NOMO-1 (cell line): ENCODE results near the gene RNF17.

Source experiments
- DNase-seq, 2 experiments: peaks; one replicate each; lab custom pipeline; 2025; ENCODE audit not compliant: unreplicated experiment in 2 of 2; lab: John Stamatoyannopoulos, UW

The RNF17 gene

DNA sequence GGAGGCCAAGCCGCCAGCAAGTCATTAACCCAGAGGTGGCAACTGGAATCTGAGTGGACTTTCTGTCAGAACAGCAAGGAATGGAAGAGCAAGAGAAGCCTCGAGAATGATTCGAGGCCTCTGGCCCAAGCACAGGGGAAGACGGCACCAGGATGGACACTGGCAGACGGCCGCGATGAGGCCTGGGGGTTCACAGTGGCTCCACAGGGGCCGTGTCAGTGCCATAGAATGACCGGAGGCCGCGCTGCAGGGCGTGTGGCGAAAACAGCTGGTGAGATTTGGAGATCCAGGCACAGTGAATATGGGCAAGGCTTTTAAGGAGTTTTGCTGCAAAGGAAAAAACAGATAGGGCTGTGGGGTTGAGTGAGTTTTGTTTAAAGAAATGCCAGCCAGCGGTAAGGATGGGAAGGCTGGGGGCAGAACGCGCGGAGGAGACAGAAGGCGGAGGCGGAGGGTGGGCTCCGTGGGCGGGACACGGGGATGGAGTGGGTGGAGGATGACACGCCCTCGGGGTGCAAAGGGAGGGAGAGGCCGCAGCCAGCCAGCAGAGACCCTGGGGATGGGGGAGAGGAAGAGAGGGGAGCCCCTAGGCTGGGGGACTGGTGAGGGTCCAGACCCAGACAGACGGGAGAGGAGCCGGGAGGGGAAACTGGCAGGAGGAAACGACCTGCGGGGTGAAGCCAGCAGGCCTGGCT, 130.5 kb downstream of the RNF17 start:
- no peak for DNase-seq

GRCh38 chr13:24894972-24895300, 131.0 kb downstream of the RNF17 start:
- no peak for DNase-seq

- DNase-seq, result no peak
Observed at GRCh38 chr13:24896061-24896460, 132.1 kb downstream of the RNF17 start.

DNA sequence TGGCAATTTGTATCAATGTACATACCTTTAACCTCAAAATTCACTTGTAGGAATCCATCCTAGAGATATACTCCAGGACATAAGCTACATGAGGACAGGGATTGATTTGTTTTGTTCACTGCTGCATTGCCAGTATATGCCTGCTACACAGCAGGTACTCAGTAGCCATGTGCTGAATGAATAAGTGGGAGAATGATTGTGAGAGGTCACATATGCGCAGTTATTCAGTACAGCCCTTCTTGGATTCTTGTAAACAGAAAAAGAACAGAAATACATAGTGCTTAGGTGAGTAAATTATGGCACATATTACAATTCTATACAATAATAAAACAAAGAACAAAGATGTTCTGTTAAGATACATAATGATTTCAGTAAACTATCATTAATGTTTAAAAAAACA, 133.3 kb downstream of the RNF17 start:
- no peak for DNase-seq

DNA sequence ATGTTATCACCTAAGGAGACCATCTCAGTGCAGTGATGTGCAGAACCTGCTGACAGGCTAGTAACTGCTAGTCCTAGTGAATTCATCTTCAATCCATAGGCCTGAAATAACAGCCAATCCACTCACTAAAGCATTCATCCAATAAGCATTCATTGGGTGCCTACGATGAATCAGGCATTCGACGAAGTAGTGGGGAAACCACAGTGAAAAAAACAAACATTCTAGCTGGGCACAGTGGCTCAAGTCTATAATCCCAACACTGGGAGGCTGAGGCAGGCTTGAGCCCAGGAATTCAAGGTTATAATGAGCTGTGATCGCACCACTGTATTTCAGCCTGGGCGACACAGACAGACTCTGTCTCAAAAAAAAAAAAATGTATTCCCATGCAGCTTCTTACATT, 135.6 kb downstream of the RNF17 start:
- no peak for DNase-seq

GRCh38 chr13:24900507-24900906, 136.5 kb downstream of the RNF17 start:
- DNase-seq, result peak; percentile 15 to 49

- DNase-seq, result peak in 1 of 2 experiments; percentile 7
Observed at GRCh38 chr13:24905242-24905641, 141.3 kb downstream of the RNF17 start.

GRCh38 chr13:24906268-24906667, 142.3 kb downstream of the RNF17 start:
- DNase-seq, result peak; percentile 28 to 39

GRCh38 chr13:24910502-24911132, 146.6 kb downstream of the RNF17 start:
- DNase-seq, result no peak

- peak in 1 of 2 experiments; percentile 33 for DNase-seq
Observed at GRCh38 chr13:24911133-24911908, 147.4 kb downstream of the RNF17 start.

GRCh38 chr13:24916464-24916863, 152.5 kb downstream of the RNF17 start:
- DNase-seq, result no peak

GRCh38 chr13:24921003-24921402, 157.0 kb downstream of the RNF17 start:
- no peak for DNase-seq

GRCh38 chr13:24921881-24922280, 157.9 kb downstream of the RNF17 start:
- no peak for DNase-seq

DNA sequence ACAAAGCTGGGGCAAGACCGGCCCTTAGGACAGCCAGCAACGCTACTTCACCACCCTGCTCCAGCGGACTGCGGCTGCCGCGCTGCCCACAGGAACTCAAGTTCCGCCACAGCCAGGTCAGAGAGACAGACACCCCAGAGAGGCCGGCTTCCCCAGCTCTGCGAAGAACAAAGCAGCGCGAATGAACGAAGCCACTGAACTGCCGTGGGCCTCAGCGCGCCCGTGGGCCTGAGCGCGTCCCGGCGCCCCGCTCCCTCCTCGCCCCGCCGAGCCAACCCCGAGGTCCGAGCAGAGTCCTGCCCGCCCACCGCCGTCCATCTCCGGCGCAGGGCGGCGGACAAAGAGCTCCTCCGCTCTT, 158.4 kb downstream of the RNF17 start:
- peak; percentile 47 to 52 for DNase-seq

- peak; percentile 94 to 98 for DNase-seq
Observed at GRCh38 chr13:24922745-24923591, 159.0 kb downstream of the RNF17 start.

DNA sequence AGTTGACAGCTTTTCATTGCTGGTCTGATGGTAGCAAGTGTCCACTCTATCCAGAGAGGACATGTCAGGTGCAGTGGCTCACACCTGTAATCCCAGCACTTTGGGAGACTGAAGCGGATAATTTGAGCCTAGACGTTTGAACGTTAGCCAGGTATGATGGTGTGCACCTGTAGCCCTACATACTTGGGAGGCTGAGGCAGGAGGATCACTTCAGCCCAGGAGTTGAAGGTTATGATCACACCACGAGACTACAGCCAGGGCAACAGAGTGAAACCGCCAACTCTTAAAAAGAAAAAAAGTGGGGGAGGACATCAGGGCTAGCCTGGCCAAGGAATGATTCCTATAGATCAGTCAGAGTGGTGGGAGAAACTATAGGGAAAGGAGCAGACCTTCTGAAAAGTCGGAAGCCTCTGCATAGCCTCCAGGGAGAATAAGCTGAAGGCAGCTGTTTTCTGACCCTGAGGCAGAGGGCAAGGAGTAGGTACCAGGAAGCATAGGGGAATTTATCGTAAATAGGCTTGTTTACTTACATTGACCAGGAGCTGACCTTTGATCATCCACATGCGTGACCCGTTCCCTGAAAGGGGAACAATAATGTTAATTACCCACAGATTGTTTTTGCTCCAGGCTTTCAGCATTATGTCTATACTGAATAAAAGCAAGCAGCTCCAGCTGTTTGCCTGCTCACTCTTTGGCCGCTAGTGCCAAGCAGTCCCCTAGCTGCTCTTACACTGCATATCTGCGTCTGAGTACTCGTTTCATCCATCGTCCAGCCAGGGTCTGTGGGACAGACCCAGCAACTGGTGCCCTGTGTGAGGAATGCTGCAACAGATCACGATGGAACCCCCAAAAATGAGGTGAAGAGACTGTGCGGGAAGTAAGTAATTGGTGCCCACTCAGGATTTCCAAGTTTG, 161.6 kb downstream of the RNF17 start:
- DNase-seq, result no peak

- DNase-seq, result no peak
Observed at GRCh38 chr13:24927810-24928404, 163.9 kb downstream of the RNF17 start.

DNA sequence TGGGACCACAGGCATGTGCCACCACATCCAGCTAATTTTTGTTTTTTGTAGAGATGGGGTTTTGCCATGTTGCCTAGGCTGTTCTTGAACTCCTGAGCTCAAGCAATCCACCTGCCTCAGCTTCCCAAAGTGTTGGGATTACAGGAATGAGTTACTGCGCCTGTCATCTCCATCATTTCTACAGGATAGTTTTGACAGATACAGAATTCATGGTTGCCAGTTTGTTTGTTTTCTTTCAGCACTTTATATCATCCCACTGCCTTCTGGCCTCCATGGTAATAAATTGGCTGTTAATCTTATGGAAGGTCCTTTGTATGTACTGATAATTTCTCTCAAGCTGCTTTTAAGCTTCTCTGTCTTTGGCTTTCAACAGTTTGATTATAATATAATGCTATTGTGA, 165.2 kb downstream of the RNF17 start:
- no peak for DNase-seq
